NCI-H1694 (cell line): ENCODE data around the gene CBLIF.
A peak's percentile ranks its signal among the peaks of the same experiment; 100 is the strongest.
"Not testable (repeated sequence)": the region's sequence is repeated elsewhere in the genome, so short reads cannot be mapped to it uniquely, and the experiment has no call there.

ENCODE experiments used
- DNase-seq: peaks from one replicate; lab custom pipeline; 2025; lab: John Stamatoyannopoulos, UW

CBLIF gene

DNA sequence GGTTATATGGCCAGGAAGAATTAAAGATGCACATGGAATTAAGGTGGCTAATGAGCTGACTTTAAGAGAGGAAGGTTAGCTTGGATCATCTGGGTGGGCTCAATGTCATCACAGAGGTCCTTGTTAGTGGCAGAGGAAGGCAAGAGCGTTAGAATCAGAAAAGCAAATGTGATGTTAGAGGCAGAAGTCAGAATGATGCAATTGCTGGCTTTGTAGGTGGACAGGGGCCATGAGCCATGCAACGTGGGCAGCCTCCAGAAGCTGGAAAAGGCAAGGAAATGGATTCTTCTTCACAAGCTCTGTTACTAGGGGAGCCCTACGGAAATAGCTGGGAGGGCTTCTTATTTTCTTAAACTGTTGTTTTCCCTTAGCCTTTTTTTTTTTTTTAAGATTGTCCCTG, 2.3 kb upstream of the CBLIF start:
- DNase-seq = no peak

DNA sequence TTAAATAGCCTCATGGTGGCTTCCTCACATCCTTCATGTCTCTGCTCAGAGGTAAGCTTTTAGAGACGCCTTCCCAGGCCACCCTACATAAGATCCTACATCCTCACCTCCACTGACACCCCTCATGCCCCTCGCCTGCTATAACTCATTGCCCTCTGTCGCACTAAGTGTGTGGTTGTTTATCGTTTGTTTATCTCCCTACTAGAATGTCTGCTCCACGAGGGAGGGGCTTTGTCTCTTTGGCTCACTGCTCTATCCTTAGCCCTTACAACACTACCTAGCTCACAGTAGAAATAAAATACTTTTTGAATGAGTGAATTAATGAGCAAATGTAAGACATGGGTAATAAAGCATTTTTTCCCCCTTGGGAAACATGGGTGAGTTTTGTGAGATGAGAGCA, 1.3 kb upstream of the CBLIF start:
- DNase-seq = no peak

DNA sequence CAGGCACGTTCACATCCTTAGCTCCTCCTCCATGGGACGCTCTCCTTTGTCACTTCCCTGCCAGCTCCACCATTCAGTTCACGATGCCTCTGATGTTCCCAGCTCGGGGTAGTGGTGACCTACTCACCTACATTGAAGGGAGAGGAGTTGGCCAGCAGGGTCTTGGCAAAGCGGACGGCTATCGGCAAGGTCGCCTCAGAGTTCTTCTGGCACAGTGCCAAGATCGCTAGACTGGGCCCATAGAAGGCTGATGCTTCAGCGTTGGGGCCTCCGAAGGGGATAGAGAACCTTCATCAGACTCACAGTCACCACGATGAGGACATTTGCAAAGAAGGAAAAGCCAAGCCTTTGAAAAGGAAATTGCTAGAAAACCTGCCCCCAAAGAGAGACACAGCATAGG, 3.0 kb downstream of the CBLIF start:
- DNase-seq = no peak

DNA sequence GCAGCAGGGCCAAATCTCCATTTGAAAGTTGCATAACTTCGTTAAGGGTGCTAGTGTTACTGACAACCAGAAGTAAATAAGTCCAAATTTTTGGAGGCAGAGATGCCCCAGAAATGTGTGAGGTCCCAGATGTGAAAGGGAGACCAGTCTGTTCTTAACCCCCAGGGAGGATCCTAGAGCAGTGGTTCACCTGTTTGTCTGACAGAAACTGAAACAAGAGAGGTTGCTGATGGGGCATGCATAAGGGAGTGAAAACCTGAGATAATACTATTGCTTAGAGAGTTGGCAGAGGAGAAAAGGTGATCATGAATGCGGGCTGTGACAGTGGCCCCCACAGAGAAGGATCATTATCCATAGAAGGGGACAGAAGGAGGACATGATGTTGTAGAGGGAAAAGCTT, 3.8 kb downstream of the CBLIF start:
- no peak for DNase-seq

DNA sequence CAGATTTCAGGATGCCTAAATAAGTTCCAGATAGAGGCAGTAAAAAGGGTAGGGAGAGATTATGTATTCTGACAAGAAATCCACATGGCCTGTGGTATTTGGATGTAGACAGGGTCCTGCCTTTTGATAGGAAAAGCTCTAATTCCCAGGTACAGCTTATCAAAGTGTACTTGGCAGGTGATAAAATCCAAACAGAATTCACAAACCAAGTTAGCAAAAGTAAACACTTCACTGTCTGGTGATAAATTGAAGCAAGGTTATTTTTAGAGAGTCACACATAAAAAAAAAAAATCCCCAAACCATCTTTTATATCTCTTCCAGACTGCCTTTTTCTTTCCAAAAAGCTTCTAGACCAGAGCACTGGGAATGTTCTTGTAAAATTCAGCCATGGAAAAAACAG, 5.7 kb downstream of the CBLIF start:
- no peak for DNase-seq

DNA sequence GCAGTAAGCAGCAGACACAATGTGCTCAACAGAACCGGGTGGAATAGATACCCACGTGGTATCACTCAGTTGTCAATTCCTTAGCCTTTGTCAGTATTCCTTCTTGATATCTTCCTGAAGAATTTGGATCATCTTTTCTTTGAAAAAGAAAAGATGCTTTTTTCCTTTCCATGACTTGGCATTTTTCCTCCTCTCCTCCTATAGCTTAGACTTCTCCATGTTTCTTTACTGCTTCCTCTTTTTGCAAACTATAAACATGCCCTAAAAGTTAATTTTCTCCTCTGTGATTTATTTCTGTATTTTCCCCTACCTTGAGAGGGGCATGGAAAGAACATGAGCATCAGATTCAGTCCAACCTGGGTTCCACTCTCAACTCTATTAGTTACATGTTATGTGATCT, 11.7 kb downstream of the CBLIF start:
- DNase-seq = no peak

DNA sequence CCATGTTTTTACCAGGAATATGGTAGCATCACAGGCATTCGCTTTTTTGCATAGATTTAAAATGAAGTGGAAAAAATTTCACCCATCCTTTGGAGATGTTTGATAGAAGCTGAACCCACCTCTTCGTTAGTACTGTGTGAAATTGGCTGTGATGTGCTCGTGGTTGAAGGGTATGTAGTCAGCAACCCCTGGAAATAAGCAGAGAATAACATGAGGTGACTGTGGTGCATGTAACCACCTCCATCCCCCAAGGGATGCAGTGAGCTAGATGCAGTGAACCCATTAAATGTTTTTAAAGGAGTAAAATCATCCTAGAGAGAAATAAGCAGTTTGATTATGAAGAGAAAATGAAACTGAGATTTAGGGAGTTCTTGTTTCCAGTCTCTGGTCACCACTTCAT, 15.9 kb downstream of the CBLIF start:
- DNase-seq = no peak

DNA sequence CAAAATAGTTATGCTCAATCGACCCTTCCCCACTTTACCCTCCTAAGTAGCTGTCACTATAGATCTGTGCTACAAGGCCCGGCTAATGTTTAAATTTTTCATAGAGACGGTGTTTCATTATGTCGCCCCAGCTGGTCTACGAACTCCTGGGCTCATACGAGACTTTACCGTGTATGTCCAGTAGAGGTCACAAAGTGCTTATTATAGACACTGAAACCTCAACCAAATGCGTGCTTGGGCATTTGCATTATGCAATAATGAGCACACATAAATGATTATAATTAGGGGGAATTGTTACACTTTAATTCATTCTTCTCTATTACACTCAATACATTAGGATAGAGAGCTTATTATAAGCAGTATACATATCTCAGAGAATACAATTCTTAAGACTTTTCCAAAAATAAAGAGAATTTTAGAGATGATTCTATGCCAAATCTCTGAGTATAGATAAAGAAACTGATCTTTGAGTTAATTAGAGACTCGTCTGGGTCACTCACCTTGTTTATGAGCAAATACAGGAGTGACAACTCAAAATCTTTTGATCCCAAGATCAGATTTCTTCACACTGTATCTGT, 22.2 kb downstream of the CBLIF start:
- peak; percentile 7 for DNase-seq

DNA sequence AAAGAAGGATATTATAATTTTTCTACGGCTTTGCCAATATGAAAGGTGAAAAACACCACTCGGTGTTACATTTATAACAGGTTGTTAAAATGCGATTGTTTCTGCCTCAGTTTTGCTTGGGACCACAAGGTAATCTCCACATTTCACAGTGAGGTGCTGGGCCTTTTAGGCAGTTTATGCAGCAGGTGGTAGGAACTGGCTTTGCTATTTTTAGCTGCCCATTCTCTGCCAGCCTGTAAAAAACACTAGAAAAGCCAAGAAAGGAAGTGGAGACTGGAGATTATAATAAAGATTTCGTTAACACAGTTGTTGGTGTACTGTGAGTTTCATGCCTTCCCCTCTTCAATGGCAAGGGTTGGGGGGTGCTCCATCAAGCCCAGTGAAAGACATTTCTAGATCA, 26.7 kb downstream of the CBLIF start:
- DNase-seq = no peak

DNA sequence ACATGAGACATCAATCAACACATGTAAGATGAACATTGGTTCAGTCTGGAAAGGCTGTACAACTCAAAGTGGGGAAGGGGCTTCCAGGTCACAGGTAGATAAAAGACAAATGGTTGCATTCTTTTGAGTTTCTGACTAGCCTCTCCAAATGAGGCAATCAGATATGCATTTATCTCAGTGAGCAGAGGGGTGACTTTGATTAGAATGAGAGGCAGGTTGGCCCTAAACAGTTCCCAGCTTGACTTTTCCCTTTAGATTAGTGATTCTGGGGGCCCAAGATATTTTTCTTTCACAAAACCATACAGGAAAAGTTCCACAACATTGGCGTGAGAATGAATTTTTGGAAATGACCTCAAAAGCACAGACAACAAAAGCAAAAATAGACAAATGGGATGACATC, 28.9 kb downstream of the CBLIF start:
- not testable (repeated sequence) for DNase-seq

DNA sequence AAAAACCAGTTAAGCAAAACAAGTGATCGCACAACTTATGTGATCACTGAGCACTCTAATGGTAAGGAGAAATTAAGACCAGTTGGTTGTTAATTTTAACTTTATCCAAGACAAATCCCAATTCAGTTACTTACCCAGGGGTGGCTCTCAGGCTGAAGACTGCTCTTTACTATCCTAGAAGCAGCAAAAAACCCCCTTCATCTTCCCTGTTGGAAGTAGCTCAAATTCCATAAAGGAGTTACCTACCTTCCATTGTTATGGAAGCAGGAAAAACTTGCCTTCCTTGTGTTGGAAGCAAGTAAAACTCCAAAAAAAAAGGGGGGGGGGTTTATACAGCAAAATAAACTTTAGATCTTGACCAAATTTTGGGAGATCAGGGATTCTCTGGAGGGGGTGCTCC, 29.5 kb downstream of the CBLIF start:
- DNase-seq = no peak

DNA sequence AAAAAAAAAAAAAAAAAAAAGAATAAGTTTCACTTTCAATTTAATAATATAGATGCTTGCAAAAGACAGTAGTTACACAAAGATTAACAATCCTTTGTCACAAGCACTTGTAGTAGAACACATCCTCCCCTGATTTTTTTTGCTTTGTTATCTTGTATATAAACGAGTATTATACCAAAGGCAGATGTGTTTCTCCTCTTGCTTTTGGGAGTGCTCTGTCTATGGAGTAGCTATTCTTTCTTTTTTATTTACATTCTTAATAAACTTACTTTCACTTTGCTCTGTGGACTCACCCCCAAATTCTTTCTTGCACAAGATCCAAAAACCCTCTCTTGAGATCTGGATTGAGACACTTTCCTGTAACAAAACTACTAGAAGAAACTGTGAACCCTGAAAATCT, 31.3 kb downstream of the CBLIF start:
- DNase-seq = no peak

DNA sequence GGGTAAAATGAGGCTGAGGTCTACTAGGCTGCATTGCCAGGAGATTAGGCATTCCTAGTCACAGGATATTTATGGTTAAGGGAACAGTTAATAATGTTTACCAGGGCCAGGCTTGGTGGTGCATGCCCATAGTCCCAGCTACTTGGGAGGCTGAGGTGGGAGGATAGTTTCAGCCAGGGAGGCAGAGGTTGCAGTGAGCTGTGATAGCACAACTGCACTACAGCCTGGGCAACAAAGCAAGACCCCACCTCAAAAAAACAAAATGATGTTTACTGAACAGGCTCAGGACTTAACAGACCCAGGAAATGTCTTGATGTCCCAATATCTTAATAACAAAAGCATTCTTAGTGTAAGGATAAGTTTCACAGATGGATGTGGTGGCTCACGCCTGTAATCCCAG, 31.9 kb downstream of the CBLIF start:
- DNase-seq = no peak

DNA sequence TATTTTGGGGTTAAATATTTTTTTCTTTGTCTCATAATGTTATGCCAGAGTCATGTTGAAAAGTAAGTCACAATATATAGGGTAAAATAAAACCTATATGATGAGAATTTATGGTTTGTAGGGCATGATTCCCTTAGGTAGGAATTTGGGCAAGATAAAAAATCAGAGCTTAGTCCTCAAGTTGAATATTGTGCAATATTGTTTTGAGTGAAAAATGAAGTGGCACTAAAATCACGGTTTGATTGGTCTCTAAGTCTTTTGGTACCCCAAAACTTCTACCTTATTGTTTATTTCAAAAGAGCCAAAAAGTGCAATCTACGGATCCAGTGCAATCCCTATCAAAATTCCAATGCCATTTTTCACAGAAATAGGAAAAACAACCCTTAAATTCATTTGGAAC, 33.1 kb downstream of the CBLIF start:
- DNase-seq = no peak

DNA sequence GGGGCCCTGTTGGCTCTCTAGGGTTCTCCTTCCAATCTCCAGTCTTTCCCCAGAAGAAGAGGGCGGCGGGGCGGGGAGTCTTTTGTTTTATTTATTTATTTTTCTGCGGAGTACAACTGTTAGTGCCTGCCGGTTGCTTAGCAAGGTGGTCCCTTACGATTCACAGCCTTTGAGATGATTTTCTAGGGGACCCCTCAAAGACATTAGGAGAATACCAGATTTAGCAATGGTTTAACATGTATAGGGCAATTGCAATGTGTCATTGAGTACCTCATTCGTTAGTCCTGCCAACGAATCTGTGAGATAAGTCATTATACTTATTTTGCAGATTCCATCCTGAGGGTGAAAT, 34.4 kb downstream of the CBLIF start:
- DNase-seq = peak; percentile 40

DNA sequence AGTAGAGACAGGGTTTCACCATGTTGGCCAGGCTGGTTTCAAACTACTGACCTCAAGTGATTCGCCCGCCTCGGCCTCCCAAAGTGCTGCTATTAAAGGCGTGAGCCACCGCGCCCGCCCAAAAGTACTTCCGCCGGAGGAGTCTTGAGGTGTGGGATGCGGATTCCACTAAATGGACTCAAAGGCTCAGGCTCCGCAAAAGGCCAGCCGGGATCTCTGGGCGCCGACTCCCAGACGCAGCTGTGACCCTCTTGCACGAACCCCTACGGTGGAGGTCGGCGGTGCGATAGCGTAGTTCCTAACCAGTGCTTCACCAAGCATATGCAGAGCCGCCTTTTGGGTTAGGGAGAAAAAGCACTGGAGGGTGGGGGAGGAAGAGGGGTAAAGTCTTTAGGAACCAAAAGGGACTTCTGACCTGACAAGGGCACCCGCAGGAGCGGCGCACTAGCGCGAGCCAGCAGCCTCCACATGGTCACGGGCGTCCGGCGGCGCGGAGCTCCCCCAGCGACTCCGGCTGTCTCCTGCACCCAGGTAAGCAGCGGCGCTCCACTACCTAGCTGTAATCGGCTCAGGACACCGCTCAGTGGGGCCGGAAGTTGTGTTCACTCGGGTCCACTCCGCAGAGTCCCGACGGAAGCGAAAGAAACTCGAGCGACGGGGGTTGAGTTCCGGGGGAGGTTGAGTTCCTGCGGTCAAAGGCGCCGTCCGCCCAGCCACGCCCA, 34.9 kb downstream of the CBLIF start, which contains the start of gene MRPL16:
TSS of gene MRPL16 (minus strand) at position 590 of the 722 bp plus-strand sequence. CDS start at position 470, 120 bp downstream.
- DNase-seq = peak; percentile 44

DNA sequence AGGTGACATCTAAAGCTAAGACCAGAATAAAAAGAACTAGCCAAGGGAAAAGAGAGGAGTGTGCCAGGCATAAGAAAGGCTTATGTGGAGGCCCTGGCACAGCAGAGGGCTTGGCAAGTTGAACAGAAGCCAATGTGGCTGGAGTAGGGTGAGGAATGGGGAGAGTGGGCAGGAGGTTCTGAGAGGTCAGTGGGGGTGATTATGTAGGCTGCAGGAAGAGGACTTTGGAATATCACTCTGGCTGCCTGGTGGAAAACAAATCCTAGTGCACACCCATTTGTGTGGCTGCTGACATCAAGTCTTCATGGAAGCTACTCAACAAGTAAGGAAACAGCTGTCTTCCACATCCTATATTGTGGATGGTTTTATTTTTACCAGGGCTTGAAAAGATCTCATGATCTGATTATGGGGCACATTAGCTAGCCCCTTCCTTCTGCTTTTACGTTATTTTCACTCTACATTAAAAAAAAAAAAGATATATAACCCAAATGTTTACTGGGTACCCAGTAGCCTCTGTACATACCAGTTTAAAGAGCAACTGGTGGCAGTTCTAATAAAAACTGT, 38.2 kb downstream of the CBLIF start:
- no peak for DNase-seq

DNA sequence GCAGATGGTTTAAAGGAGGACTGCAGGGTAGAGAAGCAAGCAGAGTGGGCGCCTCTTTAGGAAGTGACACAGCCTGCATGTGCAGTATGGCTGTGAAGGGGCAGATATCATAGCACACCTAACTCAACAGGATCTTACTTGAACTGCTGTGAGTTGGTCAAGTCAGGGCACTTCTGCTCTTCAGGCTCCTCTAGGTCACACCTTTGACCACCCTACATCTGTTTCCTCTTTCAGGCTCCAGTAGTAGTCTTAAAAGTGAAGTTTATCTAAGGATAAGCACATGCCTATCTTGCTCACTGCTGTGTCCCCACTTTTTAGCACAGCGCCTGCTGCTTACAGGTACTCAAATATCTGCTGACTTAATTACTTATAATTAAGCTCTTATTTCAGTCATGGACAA, 41.2 kb downstream of the CBLIF start:
- DNase-seq = no peak

DNA sequence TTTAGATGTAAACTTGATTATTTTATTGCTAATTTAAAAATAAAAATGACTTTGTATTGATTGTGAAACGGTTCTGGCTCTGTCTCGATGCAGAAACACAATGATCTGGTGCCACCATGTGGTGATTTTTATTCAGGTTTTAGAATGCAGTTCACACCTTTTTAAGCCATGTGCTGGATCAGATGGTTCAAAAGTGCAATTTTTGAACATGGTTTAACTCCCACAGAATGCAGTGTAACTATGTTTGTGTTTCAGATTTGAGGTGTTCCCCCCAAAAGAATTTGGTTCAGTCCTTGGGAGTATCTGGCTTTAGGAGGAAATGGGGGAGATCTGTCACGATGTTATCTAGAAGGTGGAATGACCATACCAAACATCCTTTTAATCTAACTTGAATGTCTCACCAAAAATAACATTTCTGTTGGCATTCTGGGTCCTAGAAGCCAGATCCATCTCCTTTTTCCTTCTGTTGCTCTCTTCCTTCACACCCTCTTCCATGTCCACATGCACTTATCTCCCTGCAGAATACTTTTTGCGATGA, 42.6 kb downstream of the CBLIF start:
- peak; percentile 30 for DNase-seq

DNA sequence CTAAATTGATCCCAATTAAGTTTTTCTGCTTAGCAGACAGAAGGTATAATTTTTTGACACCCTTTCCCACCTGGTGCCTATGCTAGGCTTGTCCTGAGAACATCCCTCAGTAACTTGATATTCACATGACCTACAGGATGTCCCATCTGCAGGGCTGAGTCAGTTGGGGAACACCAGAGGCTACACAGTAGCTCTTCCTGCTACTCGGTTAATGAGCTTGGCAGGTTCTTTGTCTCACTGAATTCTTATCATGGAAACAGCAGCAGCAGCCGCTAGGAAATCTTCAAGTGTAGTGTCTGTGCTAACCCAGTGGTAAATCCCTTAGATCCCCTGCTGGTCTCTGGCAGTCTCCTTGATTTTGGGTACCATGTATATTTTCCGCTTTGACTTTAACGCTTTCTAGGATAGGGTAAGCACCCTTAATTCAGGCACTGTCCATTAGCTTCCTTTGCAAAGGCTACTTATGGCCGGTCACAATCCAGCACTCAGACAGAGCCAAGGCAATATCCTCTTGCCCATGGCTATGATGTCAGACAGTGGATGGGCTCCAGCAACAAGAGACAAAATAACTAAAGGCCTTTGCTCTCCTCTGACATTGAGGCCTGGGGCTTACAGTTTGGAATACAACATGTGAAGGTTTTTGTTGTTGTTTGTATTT, 43.2 kb downstream of the CBLIF start:
- DNase-seq = no peak

DNA sequence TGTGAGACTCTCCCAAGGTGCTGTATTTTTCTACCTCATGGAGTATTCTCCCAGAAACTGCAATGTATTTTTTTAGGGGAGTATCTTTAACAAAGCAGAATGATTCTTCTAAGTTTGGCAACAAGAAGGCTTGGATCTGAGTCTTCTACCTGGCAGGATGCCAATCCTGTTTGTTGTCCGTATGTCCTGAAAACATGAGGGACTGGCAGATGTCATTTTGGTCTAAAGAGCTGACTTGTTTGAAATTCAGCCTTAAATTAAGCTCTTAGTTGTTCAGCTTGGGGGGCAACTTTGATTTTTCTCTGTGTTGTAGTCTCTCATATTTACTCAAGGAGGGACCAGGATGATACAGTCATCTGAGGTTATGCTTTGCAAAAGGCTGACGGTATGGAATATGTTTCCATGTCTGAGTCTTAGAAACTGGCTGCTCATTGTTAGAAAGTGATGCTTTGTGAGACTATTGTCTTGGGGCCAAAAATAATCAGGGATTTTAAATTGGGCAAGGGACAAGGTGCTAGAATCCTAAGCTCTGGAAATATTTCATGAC, 44.1 kb downstream of the CBLIF start:
- no peak for DNase-seq

DNA sequence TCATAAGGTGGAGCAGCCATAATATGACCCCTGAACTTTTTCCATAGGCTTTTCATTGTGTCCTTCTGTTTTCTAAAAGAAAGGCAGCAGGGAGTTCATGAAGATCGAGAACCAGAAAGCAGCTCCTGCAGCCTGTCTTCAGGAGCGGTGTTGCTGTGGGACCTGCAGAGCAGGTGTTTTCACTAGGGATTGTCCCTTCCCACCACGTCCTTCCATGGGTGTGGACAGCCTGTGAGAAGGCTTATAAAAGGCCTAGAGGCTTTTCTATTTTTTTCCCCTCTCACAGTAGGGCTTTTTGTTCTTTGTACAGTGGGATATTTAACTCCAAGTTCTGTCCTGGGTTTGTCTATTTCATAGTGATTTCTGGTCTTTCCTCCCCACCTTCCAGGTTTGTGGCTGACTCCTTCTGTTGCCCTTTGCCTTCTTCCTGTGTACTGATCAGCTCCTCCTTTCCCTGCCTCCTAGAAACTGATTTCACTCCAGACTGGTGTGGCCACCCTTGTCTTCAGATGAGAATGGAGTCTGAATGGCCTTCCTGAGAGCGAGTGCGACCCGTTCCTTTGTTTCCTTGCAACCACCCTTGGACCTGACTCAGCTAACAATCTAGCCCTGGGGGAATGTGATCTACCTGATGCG, 44.8 kb downstream of the CBLIF start:
- no peak for DNase-seq
